ENCODE data around the gene BLTP2.
A peak's percentile ranks its signal among the peaks of the same experiment; 100 is the strongest.

BLTP2 gene

GRCh38 chr17:28598799-28599310 lies 46.1 kb downstream of the BLTP2 start, which contains the start of gene SPAG5:
TSS of gene SPAG5 (minus strand) at chr17:28599025. CDS start at chr17:28598946, 79 bp downstream.
- peak; percentile 94 to 96 (median 95) for DNase-seq

GRCh38 chr17:28598389-28598788 lies 46.6 kb downstream of the BLTP2 start:
- no peak for DNase-seq

GRCh38 chr17:28597606-28598383 lies 47.2 kb downstream of the BLTP2 start:
- DNase-seq, result peak in 3 of 4 experiments; percentile 25 to 52 (median 45)
